ENCODE measurements around the gene ZCWPW1. TPM values are rescaled to one million over a fixed set of nuclear protein-coding genes. Genes with fewer than 3 reads are reported as not detected.

ZCWPW1 gene
- total RNA-seq, 2 donors from 2014 or later: 1.1 to 1.3 TPM

- no peaks in the 10 kb centered on the region for H3K27me3 ChIP-seq
- H3K4me3 ChIP-seq: no peak overlapping the region
- TF ChIP-seq, protein P1, sequence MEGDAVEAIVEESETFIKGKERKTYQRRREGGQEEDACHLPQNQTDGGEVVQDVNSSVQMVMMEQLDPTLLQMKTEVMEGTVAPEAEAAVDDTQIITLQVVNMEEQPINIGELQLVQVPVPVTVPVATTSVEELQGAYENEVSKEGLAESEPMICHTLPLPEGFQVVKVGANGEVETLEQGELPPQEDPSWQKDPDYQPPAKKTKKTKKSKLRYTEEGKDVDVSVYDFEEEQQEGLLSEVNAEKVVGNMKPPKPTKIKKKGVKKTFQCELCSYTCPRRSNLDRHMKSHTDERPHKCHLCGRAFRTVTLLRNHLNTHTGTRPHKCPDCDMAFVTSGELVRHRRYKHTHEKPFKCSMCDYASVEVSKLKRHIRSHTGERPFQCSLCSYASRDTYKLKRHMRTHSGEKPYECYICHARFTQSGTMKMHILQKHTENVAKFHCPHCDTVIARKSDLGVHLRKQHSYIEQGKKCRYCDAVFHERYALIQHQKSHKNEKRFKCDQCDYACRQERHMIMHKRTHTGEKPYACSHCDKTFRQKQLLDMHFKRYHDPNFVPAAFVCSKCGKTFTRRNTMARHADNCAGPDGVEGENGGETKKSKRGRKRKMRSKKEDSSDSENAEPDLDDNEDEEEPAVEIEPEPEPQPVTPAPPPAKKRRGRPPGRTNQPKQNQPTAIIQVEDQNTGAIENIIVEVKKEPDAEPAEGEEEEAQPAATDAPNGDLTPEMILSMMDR (IDR thresholded peaks at IDR 0.05): no peak
- no peaks in the 10 kb centered on the region for H3K9me3 ChIP-seq
- no peaks in the 10 kb centered on the region for H3K4me1 ChIP-seq
- H3K36me3 ChIP-seq: no peaks in the 10 kb centered on the region
- intact Hi-C loops (cut with DNase I): no loop called here
- no peak for DNase-seq
- H3K27ac ChIP-seq: no peak overlapping the region
- no peak overlapping the region for H3K9ac ChIP-seq (ENCODE audit: low read depth in 2 of 2, low read length in 2 of 2)
Observed at GRCh38 chr7:100413889-100414288, 14.6 kb downstream of the ZCWPW1 start.

DNA sequence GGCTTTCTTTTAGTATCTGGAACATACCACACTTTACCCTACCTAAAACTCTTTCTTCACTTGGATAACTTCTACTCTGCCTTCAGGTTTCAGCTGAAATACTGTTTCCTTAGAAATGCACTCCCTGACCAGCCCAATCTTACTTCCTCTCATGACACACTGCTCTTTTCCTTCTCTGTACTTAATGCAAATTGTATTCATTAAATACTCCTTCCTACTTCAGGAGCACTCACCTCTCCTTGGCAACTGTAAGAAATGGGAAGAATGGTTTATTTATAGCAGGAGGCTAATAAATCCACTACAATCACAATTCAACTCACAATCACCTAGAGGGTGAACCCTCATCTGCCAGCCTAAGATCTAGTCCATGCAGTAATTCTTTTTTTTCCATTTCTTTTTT is 15.2 kb downstream of the ZCWPW1 start:
- H3K27ac ChIP-seq: no peak overlapping the region
- H3K9ac ChIP-seq (ENCODE audit: low read depth in 2 of 2, low read length in 2 of 2): no peak overlapping the region
- no peak for DNase-seq
- TF ChIP-seq, protein P1 (IDR thresholded peaks at IDR 0.05): no peak
- H3K4me1 ChIP-seq: no peaks in the 10 kb centered on the region
- H3K9me3 ChIP-seq: no peaks in the 10 kb centered on the region
- no peak overlapping the region for H3K4me3 ChIP-seq
- intact Hi-C loops (cut with DNase I): no loop called here
- H3K27me3 ChIP-seq: no peaks in the 10 kb centered on the region
- H3K36me3 ChIP-seq: no peaks in the 10 kb centered on the region

- H3K4me1 ChIP-seq: no peaks in the 10 kb centered on the region
- H3K9me3 ChIP-seq: no peaks in the 10 kb centered on the region
- H3K27me3 ChIP-seq: no peaks in the 10 kb centered on the region
- no peaks in the 10 kb centered on the region for H3K36me3 ChIP-seq
- no peak overlapping the region for H3K4me3 ChIP-seq
- no peak overlapping the region for H3K27ac ChIP-seq
- intact Hi-C loops (cut with DNase I): no loop called here
- H3K9ac ChIP-seq (ENCODE audit: low read depth in 2 of 2, low read length in 2 of 2): no peak overlapping the region
- no peak for DNase-seq
- TF ChIP-seq, protein P1 (IDR thresholded peaks at IDR 0.05): no peak
Observed at GRCh38 chr7:100411101-100411500, 17.4 kb downstream of the ZCWPW1 start.

DNA sequence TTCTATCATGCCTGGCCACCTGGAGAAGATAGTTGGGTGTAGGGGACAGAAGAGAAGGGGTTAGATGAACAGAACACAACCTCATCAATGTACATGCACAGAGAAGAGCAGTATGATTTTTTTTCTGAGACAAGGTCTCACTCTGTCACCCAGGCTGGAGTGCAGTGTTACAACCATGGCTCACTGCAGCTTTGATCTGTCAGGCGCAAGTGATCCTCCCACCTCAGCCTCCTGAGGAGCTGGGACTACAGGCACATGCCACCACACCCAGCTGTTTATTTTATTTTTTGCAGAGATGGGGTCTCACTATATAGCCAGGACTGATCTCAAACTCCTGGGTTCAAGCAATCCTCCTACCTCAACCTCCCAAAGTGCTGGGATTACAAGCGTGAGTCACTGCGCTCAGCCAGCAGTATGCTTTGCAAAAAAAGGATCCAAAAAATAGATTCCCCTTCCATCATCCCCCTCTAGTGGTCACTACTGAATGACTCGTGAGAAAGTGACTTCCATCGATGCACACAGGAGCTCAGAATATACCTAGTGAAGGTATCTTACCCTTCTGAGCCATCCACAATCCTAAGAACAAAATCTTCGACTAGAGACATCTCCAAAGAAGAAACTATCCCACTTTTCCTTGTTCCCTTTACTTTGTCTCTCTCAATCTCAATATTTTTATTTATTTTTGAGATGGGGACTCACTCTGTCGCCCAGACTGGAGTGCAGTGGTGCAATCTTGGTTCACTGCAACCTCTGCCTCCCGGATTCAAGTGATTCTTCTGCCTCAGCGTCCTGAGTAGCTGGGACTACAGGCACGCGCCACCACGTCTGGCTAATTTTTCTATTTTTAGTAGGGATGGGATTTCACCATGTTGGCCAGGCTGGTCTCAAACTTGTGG is 21.0 kb downstream of the ZCWPW1 start:
- intact Hi-C loops (cut with DNase I): no loop called here
- Histone ChIP-seq H3K4me1 (no peaks in the 10 kb centered on the region), H3K27ac (no peak overlapping the region), H3K4me3 (no peak overlapping the region), H3K36me3 (no peaks in the 10 kb centered on the region), H3K9ac (ENCODE audit: low read depth in 2 of 2, low read length in 2 of 2) (no peak overlapping the region), H3K9me3 (no peaks in the 10 kb centered on the region), H3K27me3 (no peaks in the 10 kb centered on the region)
- peak; percentile 34 for DNase-seq
- TF ChIP-seq, protein P1 (IDR thresholded peaks at IDR 0.05): peak; percentile 40

DNA sequence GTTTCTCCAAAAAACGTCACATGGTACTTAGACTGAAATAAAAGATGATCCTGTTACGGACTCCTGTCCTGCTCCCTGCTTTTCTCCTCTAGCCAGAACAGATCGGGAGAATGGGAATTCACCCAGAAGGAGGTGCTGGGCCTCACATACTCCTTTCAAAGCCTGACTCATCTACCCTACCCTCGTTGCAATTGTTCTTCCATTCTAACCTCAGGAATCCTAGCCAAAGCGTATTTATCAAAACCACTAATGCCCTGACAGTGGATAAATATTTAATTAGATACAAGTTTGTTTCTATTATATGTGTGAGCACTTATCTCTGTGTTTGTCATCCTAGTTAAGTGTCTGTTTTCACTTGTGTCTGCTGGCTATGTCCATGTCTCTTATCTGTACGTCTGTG is 21.7 kb downstream of the ZCWPW1 start:
- no peaks in the 10 kb centered on the region for H3K27me3 ChIP-seq
- intact Hi-C loops (cut with DNase I): no loop called here
- H3K4me1 ChIP-seq: no peaks in the 10 kb centered on the region
- H3K36me3 ChIP-seq: no peaks in the 10 kb centered on the region
- H3K9me3 ChIP-seq: no peaks in the 10 kb centered on the region
- TF ChIP-seq, protein P1 (IDR thresholded peaks at IDR 0.05): no peak
- no peak overlapping the region for H3K9ac ChIP-seq (ENCODE audit: low read depth in 2 of 2, low read length in 2 of 2)
- H3K4me3 ChIP-seq: no peak overlapping the region
- no peak for DNase-seq
- H3K27ac ChIP-seq: no peak overlapping the region
